Left ventricle myocardium inferior (tissue), 1 donor: ENCODE measurements around the gene APCDD1L. TPM values are rescaled to one million over a fixed set of nuclear protein-coding genes. Genes with fewer than 3 reads are reported as not detected.

ENCODE experiments used
- DNase-seq: peaks from one replicate; pipeline ENCODE4 v3.0.0-alpha.2; 2020
- H3K27ac ChIP-seq: fragments of 200-600 bp; replicated peaks from 2 replicates; pipeline ENCODE4 v1.8.0; 2021
- H3K27me3 ChIP-seq: fragments of 200-600 bp; 2 replicates; pipeline ENCODE4 v1.8.0; 2021; ENCODE audit warnings: low read depth
- H3K36me3 ChIP-seq: fragments of 200-600 bp; 2 replicates; pipeline ENCODE4 v1.8.0; 2021
- H3K4me1 ChIP-seq: fragments of 200-600 bp; 2 replicates; pipeline ENCODE4 v1.8.0; 2021
- H3K4me3 ChIP-seq: fragments of 200-600 bp; 2 replicates; pipeline ENCODE4 v1.8.0; 2021; ENCODE audit warnings: mild to moderate bottlenecking, moderate library complexity
- H3K9me3 ChIP-seq: fragments of 200-600 bp; replicated peaks from 2 replicates; pipeline ENCODE4 v1.8.0; 2021
- intact Hi-C: fragments of 100-400 bp; cut with micrococcal nuclease; formaldehyde crosslinking; loops from one replicate; pipeline ENCODE4 v1.11.0; 2022
- total RNA-seq: library from RNA; stranded (reverse); fragmentation: NEBNext Ultra II Directional; extraction: Animal tissue kit (Norgen Biotek cat#: 25700); gene quantifications from one replicate; pipeline ENCODE4 v1.2.1, GENCODE V29; 2021
- TF ChIP-seq, protein P1 (sequence below): fragments of 200-600 bp; IDR thresholded peaks from 2 replicates; pipeline ENCODE4 v1.8.0; 2021; ENCODE audit warnings: antibody characterized with exemption, mild to moderate bottlenecking, borderline replicate concordance
- donor health status: DM: no; HTN: yes; CAD: no; lungs with severe emphysema.

APCDD1L gene
- total RNA-seq, 1 donor from 2014 or later: 0.91 TPM

GRCh38 chr20:58555078-58555765 lies 40.0 kb upstream of the APCDD1L start:
- H3K4me1 ChIP-seq: no peaks in the 10 kb centered on the region
- peaks cover 58% of the 10 kb centered on the region for H3K27me3 ChIP-seq
- H3K27ac ChIP-seq: no peak overlapping the region
- H3K36me3 ChIP-seq: no peaks in the 10 kb centered on the region
- no peaks in the 10 kb centered on the region for H3K9me3 ChIP-seq
- TF ChIP-seq, protein P1, sequence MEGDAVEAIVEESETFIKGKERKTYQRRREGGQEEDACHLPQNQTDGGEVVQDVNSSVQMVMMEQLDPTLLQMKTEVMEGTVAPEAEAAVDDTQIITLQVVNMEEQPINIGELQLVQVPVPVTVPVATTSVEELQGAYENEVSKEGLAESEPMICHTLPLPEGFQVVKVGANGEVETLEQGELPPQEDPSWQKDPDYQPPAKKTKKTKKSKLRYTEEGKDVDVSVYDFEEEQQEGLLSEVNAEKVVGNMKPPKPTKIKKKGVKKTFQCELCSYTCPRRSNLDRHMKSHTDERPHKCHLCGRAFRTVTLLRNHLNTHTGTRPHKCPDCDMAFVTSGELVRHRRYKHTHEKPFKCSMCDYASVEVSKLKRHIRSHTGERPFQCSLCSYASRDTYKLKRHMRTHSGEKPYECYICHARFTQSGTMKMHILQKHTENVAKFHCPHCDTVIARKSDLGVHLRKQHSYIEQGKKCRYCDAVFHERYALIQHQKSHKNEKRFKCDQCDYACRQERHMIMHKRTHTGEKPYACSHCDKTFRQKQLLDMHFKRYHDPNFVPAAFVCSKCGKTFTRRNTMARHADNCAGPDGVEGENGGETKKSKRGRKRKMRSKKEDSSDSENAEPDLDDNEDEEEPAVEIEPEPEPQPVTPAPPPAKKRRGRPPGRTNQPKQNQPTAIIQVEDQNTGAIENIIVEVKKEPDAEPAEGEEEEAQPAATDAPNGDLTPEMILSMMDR: no peak
- intact Hi-C loops: no loop called here
- DNase-seq: no peak
- H3K4me3 ChIP-seq: no peak overlapping the region

- Histone ChIP-seq H3K4me1 (no peaks in the 10 kb centered on the region), H3K4me3 (no peak overlapping the region), H3K9me3 (no peaks in the 10 kb centered on the region), H3K27me3 (peaks cover 58% of the 10 kb centered on the region), H3K36me3 (no peaks in the 10 kb centered on the region), H3K27ac (no peak overlapping the region)
- intact Hi-C loops: no loop called here
- no peak for DNase-seq
- TF ChIP-seq, protein P1: no peak
These were observed 39.3 kb upstream of the APCDD1L start for GRCh38 chr20:58554541-58554940.

GRCh38 chr20:58553841-58554240 lies 38.6 kb upstream of the APCDD1L start:
- TF ChIP-seq, protein P1: no peak
- intact Hi-C loops: no loop called here
- no peak overlapping the region for H3K4me3 ChIP-seq
- no peaks in the 10 kb centered on the region for H3K4me1 ChIP-seq
- DNase-seq: no peak
- H3K27me3 ChIP-seq: peaks cover 63% of the 10 kb centered on the region
- no peaks in the 10 kb centered on the region for H3K36me3 ChIP-seq
- no peak overlapping the region for H3K27ac ChIP-seq
- no peaks in the 10 kb centered on the region for H3K9me3 ChIP-seq

GRCh38 chr20:58553166-58553696 lies 38.0 kb upstream of the APCDD1L start:
- Histone ChIP-seq H3K36me3 (no peaks in the 10 kb centered on the region), H3K27ac (no peak overlapping the region), H3K27me3 (peaks cover 67% of the 10 kb centered on the region), H3K9me3 (no peaks in the 10 kb centered on the region), H3K4me3 (no peak overlapping the region), H3K4me1 (no peaks in the 10 kb centered on the region)
- DNase-seq: no peak
- intact Hi-C loops: no loop called here
- TF ChIP-seq, protein P1: no peak

- Histone ChIP-seq H3K9me3 (no peaks in the 10 kb centered on the region), H3K4me1 (no peaks in the 10 kb centered on the region), H3K27ac (no peak overlapping the region), H3K27me3 (peaks cover 65% of the 10 kb centered on the region), H3K36me3 (no peaks in the 10 kb centered on the region), H3K4me3 (no peak overlapping the region)
- TF ChIP-seq, protein P1: no peak
- no peak for DNase-seq
- intact Hi-C loops: no loop called here
These were observed 37.3 kb upstream of the APCDD1L start for GRCh38 chr20:58552366-58552934.
